HG02610 (cell line): ENCODE results near the gene DYNC1H1.

Experiments
- ATAC-seq: cut with Tn5 transposase; IDR thresholded peaks from one replicate; pipeline ENCODE4 v1.9.1; 2021; ENCODE audit warnings: mild to moderate bottlenecking, moderate library complexity; ENCODE audit not compliant: unreplicated experiment

The DYNC1H1 gene

DNA sequence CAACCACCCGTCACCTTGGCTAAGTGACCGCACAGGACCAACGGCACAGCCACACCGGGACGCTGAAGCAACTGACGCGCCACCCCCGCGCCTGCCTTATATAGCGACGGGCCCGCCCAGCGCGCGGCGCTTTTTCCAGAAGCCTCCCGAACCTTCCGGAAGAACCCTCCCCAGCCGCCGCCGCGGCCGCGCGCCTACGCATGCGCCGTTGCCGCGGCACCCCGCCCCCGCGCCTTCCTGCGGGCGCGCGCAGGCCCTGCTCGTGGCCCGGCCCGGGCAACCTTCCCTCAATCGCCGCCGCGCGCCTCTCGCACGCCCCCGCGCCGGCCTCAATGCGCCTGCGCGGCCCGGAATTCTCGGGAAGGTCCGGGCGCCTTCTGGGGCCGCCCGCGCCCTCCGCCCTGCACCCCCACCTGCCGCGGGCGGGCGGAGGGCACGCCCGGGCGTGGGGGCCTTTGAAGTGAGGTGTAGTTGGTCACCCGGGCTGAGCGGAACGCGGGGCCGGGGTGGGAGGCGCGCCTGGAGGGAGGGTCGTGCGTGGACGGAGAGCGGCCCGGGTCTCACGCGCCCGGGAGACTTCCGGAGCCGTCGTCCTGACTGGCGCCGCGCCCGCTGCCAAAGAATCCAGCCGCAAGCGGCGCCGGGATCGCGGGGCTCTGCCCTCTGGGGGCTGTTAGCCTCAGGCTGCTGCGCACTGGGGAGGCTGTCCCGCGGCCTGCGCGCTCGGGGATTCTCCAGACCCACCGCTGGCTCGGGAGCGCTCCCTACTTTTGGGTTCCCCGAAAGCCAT, 122.8 kb downstream of the DYNC1H1 start, which contains the start of gene HSP90AA1:
TSS of gene HSP90AA1 (minus strand) at position 73 of the 790 bp plus-strand sequence. CDS start 666 bp downstream, outside the sequence.
- ATAC-seq: peak; percentile 74

DNA sequence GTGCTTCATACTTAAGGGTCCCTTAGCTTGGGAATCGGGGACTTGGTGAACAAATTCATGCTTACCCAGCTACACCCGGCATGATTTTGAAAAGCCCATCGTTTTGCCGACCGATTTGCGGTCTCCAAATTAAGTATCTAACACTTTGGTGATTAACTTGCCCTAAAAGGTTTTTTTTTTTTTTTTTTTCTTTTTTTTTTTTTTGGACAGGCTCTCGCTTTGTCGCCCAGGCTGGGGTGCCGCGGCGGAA, 123.3 kb downstream of the DYNC1H1 start:
- no peak for ATAC-seq

DNA sequence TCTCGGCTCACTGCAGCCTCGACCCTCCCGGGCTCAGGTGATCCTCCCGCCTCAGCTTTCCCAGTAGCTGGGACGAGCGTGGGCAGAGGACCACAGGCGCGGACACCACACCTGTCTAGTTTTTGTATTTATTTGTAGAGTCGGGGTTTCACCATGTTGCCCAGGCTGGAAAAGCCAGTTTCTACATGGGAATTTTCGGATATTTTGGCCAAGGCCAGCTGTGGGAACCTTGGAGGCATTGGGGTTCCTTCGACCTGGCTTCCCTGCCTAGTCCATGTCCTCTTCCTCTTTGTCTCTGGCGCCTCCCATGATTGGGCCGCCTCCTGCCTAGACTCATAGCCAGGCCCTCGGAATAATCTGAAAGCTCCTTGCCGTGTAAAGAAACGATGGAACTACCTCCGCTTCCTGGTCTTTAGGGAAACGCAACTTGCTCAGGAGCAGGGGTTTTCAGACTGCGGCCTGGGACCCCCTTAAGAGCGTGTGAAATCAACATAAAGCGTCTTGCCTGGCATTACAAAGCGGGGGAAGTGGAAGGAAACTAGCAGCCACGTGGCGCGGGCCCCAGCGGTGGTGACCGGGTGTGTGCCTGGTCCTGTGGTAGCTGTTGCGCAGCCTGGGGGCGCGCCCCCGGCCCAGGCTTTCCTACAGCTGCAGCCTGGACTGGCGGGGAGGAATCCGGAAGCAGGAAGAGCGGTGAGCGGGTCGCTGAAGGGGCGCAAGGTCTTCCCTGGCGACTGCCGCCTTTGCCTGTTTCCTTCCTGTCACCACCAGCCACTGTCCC, 123.8 kb downstream of the DYNC1H1 start:
- ATAC-seq: no peak

DNA sequence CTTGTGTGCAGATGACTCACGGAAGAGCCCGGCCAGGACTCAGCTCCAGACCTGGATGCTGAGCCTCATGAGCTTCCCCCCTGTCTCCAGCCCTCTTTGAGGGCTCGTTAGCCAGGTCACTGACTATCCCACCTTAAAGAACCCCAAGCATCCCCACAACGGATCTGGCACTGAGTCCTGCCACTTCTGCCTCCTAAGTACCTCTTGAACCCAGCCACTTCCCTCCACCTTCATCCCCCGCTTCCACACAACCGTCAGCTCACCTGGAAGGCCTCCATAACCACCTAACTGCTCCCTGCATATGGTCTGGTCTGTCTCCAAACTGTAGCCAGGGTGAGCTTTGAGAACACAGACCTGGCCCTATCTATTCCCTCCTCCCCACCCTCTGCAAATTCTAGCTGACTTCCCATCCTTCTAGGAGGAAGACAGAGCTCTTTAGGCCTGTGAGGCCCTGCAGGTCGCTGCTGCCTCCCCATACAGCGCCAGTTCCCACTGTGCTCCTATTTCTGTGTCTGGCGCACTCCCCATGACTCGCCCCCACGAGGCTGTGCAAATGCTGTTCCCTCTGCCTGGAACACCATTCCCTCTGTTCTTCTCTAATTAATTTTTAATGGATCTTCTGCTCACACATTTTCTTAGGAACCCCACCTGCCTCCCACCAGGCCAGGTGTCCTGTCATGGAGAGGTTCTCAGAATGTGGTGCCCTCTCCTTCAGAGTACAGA, 125.4 kb downstream of the DYNC1H1 start:
- ATAC-seq: no peak

DNA sequence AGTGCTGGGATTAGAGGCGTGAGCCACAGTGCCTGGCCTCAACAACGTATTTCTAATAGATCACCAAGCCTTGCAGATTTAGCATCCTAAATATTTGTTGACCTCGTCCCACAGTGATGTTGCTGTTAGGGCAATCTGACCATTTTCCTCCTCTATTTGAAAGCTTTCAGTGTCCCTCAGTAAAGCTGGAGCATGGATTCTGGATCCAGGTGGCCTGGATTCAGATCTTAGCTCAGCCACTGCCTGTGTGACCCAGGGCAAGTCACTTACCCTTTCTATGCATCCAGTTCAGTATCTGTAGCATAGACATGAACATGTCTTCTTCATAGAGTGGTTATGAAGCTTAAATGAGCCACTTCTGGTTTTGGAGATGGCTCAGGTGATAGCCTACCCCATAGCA, 126.3 kb downstream of the DYNC1H1 start:
- no peak for ATAC-seq

DNA sequence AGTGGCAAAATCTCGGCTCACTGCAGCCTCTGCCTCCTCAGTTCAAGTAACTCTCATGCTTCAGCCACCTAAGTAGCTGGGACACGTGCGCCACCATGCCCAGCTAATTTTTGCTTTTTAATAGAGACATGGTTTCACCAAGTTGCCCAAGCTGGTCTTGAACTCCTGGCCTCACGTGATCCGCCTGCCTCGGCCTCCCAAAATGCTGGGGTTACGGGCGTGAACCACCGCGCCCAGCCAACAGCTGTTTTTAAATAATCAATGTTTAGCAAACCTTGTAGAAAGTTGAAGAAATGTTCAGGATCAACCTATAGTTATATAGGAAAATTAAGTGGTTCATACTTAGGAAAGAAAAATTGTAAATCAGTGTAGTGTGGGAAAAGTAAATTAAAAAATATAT, 128.4 kb downstream of the DYNC1H1 start:
- no peak for ATAC-seq

DNA sequence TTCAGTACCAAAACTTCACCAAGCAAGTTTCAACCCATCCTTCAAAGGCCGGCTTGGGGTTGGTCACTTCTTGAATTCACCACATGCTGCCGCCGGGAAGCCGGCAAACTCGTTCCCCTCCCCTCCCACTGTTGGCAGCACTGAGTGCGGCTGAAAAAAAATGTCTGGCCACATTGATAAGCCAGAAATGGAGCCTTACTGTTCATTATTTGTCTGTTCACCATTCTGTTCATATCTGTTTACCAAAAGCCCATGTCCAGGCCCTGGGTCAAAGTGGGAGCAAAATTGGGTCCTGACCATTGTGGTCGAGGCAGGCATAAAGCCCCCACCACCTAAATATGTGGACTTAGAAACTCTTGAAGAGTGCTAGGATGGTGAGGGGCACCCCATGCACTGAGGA, 129.7 kb downstream of the DYNC1H1 start:
- ATAC-seq: no peak

DNA sequence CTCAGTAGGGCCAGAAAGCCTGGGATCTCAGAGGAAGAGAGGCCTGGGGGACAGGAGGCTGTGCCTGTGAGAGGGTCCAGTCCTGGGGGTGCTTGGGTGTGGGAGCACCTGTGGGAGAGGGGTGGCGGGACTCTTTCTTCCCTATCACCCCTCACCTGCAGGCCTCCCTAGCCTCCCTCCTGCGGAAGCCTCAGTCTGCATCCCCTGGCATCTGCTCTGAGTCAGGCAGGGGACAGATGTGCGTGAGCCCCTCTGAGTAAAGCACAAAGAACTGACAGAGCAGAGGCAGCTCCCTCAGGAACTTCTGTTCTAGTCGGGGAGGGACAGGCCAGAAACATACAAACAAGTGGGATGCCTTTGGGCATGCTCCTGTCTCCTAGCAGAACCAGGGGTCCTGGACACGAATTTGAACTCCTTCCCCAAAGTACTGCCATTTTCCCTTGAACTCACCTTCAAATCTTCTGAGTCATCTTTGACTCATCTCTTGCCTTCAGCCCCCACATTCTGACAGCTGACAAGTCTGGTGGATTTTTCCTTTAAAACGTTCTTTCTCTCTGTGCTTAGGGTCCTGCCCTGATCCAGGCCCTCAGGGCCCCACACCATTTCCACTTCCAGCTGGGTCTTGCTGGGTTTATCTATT, 131.0 kb downstream of the DYNC1H1 start:
- no peak for ATAC-seq

DNA sequence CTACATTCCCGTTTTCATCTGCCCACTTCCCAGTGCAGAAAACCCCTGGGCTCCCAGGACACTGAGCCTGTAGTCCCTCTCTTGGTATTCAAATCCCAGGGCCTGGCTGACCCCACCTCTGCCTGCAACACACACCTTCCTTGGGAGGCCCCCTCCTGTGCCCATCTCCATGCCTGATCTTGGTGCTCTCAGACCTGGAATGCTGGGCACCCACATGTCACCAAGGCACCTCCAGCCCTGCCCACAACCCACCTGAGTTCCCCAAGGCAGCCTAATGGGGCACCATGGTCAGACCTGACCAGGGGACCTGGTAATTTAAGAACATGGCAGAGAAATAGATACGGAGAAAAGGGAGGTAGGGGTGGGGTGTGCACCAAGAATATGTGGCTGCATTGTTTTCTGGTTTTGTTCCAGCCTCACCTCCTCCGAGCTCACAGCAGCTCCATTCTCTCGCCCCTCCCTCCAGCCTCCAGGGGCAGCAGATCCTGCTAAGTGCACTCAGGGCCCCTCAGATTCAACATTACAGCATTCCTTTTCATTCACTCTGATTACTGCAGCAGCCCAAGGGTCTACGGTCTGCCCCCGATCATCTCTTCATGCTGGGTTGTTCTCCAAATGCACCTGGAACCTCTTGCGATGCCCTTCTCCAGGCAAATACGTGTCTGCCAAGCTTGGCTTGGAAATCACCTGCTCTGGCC, 131.6 kb downstream of the DYNC1H1 start:
- no peak for ATAC-seq

DNA sequence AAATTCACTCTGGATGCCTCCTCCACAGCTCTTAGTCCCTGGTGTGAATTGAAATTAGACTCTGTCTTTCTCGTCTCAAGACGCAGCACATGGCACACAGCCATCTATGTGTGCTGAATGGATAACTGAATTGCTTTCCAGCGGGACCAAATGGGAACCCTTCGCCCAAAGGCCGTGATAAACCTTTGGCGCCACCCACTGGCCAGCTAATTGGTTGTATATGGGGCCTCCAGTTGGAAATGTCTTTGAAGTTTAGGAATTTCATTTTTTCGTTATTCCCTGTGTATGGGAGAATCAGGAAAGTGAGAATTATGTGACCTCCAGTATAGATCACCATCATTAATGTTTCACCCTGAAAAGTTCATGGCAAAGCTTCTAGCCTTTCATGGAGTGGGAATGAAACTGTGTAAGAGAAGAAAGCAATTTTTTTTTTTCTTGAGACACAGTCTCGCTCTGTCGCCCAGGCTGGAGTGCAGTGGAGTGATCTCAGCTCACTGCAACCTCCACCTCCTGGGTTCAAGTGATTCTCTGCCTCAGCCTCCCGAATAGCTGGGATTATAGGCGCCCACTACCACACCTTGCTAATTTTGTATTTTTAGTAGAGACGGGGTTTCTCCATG, 132.3 kb downstream of the DYNC1H1 start:
- no peak for ATAC-seq

DNA sequence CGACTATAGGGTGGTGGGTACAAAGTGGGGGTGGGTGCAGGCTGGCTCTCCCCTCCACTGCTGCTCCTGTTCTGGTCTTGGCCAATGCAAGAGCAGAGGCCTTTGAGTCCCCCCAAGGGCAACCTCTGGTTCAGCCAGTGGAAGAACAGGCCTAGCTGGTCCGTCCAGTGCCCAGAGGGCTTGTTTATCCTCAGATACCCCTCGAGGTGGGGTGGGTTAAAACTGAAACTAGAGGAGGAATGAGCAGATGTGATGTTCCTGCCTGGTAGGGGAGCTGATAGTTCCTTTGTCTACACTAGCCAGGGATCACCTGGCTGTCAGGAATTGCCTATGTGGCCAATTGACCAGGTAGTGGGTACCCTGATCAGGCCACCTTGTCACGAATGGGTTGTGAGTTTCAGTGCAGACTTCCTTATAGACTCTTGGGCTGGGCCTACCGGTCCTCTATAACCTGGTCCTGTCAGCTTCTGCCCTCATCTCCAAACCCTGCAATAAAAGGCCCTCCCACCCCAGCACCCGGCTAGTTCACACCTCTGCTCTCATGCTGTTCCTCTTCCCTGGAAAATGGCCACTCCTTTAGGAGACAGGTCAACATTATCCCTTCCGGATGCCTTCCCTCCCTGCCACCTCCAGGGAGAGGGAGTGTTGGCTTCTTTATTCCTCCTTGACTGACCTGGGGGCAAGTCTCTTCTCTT, 133.2 kb downstream of the DYNC1H1 start:
- ATAC-seq: no peak

DNA sequence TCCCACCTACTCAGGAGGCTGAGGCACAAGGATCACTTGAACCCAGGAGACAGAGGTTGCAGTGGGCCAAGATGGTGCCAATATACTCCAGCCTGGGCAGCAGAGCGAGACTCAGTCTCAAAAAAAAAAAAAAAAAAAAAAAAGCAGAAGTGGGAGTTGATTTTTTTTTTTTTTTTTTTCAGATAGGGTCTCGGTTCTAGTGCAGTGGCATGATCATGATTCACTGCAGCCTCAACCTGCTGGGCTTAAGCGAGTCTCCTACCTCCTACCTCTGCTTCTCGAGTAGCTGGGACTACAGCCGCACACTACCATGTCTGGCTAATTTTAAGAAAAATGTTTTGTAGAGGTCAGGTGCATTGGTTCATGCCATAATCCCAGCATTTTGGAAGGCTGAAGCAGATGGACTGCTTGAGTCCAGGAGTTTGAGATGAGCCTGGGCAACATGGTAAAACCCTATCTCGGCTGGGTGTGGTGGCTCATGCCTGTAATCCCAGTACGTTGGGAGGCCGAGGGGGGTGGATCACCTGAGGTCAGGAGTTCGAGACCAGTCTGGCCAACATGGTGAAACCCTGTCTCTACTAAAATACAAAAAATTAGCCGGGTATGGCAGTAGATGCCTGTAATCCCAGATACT, 138.8 kb downstream of the DYNC1H1 start:
- no peak for ATAC-seq

DNA sequence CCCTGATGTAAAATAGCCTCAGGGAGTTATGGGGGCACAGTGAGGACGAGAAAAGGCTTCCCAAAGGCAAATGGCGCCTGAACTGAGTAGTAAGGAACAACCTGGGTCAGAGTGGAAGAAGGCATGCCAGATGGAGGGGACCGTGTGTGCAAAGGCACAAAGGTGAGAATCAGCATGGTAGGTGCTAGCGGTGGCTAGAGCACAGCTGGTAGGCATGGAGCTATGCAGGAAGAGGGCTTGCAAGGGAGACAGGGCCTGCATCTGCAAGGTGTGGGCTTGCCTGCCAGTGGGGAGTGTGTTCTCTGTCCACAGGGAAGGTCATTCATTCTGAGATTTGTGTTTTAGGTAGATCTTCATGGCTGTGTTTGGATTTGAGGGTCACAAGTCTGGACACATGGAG, 141.0 kb downstream of the DYNC1H1 start:
- no peak for ATAC-seq
